Activated T-cell treated with anti-CD3 and anti-CD28 coated beads, Interleukin-2, amount 50 U/mL, for 4 hours (primary cell): ENCODE measurements around the gene IGFL4. TPM values are rescaled to one million over a fixed set of nuclear protein-coding genes. Genes with fewer than 3 reads are reported as not detected.
"Not testable (repeated sequence)": the region's sequence is repeated elsewhere in the genome, so short reads cannot be mapped to it uniquely, and the experiment has no call there.

Experiments
- ATAC-seq, 2 donors: fragments of 200-7000 bp; cut with Tn5 transposase; one replicate each; pipeline ENCODE4 v1.10.0; 2021
- DNase-seq: peaks from one replicate; pipeline ENCODE4 v3.0.0-alpha.2; 2020
- H3K27me3 Mint-ChIP-seq: one replicate; pipeline ENCODE4 v1.8.0; 2021; ENCODE audit warnings: low read depth, mixed read lengths
- H3K36me3 Mint-ChIP-seq: one replicate; pipeline ENCODE4 v1.8.0; 2022; ENCODE audit warnings: mixed read lengths; ENCODE audit not compliant: insufficient read depth
- H3K4me1 Mint-ChIP-seq: one replicate; pipeline ENCODE4 v1.8.0; 2021; ENCODE audit warnings: low read depth, mixed read lengths
- H3K4me3 Mint-ChIP-seq: one replicate; pipeline ENCODE4 v1.8.0; 2021; ENCODE audit warnings: mild to moderate bottlenecking, moderate library complexity, mixed read lengths
- H3K9me3 Mint-ChIP-seq: one replicate; pipeline ENCODE4 v1.8.0; 2021; ENCODE audit warnings: mixed read lengths
- total RNA-seq, 3 donors: library from RNA; stranded (reverse); gene quantifications; one replicate each; pipeline ENCODE4 v1.2.1, GENCODE V29; 2021

Gene IGFL4
- total RNA-seq: not detected

DNA sequence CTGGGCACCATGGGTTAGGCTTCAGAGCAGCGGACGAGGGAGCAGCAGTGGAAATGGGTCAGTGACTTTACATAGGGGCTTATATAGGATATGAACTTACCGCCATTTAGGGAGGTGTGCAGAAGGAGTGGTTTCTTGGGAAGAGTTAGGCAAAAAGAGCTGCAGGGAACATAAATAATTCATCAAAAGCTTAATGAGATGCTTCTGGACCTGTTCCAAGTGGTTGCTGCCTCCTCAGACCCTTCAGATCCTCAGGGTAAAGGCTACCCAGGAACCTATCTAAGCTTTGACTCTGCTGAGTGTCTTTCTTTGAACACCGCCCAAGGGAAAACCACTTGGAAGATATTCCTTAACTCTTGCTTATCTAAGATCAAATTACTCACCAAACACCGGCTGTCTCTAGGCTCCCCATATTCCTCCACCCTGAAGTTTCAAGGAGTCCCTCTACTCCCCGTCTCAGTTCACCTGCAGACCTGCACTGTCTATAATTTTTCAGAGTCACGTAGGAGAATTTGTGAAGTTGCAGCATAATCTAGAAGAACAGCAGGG is at the start of gene IGFL4:
TSS of gene IGFL4 (minus strand) at position 51 of the 549 bp plus-strand sequence. CDS start at position 11, 40 bp downstream.
- H3K36me3 Mint-ChIP-seq: no peaks in the 10 kb centered on the region
- peaks cover 53% of the 10 kb centered on the region for H3K27me3 Mint-ChIP-seq
- no peaks in the 10 kb centered on the region for H3K9me3 Mint-ChIP-seq
- no peak for ATAC-seq
- H3K4me1 Mint-ChIP-seq: no peaks in the 10 kb centered on the region
- no peak within 1 kb of the TSS for H3K4me3 Mint-ChIP-seq
- no peak for DNase-seq

DNA sequence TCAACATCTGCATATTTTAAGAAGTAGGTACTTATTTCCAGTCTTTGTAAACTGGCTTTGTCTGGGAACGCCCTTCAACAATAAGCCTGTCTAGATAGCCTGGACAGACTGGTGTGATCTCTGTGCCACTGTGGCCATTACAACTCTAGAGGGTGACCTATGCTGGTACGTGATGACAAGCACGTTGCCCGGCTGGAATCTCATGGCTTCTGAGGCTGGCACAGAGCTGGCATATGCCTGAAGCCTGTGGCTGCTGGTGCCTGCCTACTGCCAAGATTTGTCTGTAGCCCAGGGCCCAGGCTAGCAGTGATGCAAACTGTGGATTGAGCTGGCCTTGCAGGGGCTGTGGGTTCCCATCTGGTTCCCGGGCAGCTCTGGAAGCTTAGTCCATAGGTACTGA is 49.6 kb upstream of the IGFL4 start:
- peaks cover 33% of the 10 kb centered on the region for H3K27me3 Mint-ChIP-seq
- H3K36me3 Mint-ChIP-seq: no peaks in the 10 kb centered on the region
- H3K9me3 Mint-ChIP-seq: peaks cover 29% of the 10 kb centered on the region
- H3K4me3 Mint-ChIP-seq: no peak overlapping the region
- no peak for ATAC-seq
- no peak for DNase-seq
- H3K4me1 Mint-ChIP-seq: no peaks in the 10 kb centered on the region

DNA sequence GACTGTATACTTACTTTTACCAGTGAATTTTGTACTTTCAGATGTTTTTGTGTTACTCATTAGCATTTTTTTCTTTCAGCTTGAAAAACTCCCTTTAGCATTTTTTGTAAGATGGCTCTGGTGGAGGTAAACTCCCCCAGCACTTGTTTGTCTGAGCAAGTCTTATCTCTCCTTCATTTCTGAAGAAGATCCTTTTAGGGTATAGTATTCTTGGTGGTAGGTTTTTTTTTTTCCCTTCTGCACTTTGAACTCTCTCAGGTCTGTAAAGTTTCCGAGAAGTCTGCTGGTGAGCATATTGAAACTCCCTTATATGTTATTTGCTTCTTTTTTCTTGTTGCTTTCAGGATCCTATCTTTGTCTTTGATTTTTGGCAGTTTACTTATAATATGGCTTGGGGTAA is 48.6 kb upstream of the IGFL4 start:
- no peak for DNase-seq
- Mint-ChIP-seq H3K4me3 (no peak overlapping the region), H3K9me3 (peaks cover 36% of the 10 kb centered on the region), H3K36me3 (no peaks in the 10 kb centered on the region), H3K4me1 (no peaks in the 10 kb centered on the region), H3K27me3 (peaks cover 35% of the 10 kb centered on the region)
- ATAC-seq: no peak

DNA sequence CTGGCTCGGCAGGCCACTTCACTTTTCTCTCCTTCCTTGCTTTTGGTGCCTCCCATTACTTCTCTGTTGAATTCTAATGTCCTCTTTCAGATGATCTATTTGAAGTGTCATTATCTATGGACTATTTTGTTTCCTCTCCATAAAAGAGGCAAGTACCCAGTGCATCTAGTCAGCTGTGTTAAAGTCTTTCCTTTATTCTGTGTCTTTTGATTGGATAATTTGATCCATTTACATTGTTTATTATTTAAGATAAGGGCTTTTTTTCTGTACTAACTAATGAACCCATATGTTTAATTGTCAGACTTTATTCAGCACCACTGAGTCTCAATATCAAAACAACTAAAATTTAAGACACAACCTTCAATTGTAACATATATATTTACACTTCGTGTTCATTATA is 47.3 kb upstream of the IGFL4 start:
- DNase-seq (no peak), ATAC-seq (no peak)
- H3K36me3 Mint-ChIP-seq: no peaks in the 10 kb centered on the region
- H3K27me3 Mint-ChIP-seq: peaks cover 36% of the 10 kb centered on the region
- no peaks in the 10 kb centered on the region for H3K4me1 Mint-ChIP-seq
- no peak overlapping the region for H3K4me3 Mint-ChIP-seq
- H3K9me3 Mint-ChIP-seq: peaks cover 36% of the 10 kb centered on the region

DNA sequence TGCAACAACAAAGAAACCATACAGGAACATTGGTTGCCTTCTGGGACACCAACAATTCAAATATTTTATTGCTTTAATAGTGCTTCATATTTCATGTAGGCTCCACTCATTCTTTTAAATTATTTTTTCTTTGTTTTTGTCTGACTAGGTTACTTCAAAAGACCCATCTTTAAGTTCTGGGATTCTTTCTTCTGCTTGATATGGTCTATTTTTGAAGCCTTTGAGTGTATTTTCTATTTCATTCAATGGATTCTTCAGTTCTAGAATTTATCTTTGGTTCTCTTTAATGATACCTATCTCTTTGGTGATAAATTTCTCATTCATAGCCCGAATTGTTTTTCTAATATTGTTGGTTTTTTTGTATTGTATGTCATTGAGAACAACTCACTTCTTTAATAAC is 45.1 kb upstream of the IGFL4 start:
- no peak for DNase-seq
- peaks cover 36% of the 10 kb centered on the region for H3K9me3 Mint-ChIP-seq
- no peak overlapping the region for H3K4me3 Mint-ChIP-seq
- peaks cover 51% of the 10 kb centered on the region for H3K27me3 Mint-ChIP-seq
- no peak for ATAC-seq
- no peaks in the 10 kb centered on the region for H3K4me1 Mint-ChIP-seq
- H3K36me3 Mint-ChIP-seq: no peaks in the 10 kb centered on the region

DNA sequence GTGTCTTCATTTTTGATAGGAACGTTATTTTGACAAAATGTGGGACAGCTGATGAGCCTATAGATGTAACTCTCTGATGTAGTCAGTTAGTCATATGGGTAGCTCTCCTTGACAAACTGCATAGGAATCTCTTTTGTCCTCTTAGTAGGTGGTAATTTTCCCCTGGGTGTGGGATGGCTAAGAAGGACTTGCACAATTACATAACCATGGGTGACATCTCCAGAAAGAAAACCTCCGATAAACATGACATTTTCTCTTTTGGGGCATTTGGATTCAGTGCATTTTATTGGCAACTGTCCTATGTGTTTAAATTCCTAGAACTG is 41.9 kb upstream of the IGFL4 start:
- H3K4me3 Mint-ChIP-seq: no peak overlapping the region
- H3K27me3 Mint-ChIP-seq: peaks cover 60% of the 10 kb centered on the region
- H3K9me3 Mint-ChIP-seq: peaks cover 17% of the 10 kb centered on the region

DNA sequence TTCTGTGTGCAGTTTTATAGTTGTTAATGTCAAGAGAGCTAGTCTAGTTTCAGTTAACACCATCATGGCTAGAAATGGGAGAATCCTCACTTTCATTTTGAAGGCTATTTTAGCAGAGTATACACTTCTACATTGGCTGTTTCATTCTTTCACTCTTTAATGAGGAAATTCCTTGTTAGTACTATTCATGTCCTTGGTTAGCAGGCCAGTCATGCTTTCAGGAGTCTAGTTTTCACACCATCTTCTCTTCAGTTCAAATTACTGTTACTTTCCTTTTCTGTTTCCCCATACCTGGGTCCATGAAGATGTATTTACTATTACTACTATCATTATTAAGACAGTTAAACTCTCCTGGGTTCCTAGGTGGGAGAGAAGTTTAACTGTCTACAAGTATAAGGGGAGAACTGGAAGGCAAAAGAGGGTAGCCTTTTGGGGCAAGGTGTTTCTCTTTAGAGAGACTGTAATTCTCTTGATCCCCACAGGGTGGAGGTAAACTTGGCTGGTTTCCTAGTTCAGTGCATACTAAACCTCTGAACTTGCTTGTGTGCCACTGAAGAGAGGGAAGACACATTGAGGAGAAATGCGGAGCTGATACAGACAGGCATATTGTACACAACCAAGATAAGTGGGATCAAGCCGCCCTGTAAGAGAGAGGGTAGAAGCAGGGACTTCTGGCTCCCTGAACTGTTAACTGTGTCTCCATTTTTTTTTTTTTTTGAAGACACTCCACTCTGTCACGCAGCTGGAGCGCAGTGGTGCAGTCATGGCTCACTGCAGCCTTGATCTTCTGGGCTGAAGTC is 41.3 kb upstream of the IGFL4 start:
- Mint-ChIP-seq H3K27me3 (peaks cover 64% of the 10 kb centered on the region), H3K9me3 (peaks cover 17% of the 10 kb centered on the region), H3K36me3 (no peaks in the 10 kb centered on the region), H3K4me3 (no peak overlapping the region), H3K4me1 (peaks cover 3% of the 10 kb centered on the region)
- DNase-seq: no peak
- ATAC-seq: peak; percentile 58 to 68

More for the DNA sequence above, 41.9 kb upstream of the IGFL4 start:
- DNase-seq (no peak), ATAC-seq (no peak)
- Mint-ChIP-seq H3K4me1 (no peaks in the 10 kb centered on the region), H3K36me3 (no peaks in the 10 kb centered on the region)

DNA sequence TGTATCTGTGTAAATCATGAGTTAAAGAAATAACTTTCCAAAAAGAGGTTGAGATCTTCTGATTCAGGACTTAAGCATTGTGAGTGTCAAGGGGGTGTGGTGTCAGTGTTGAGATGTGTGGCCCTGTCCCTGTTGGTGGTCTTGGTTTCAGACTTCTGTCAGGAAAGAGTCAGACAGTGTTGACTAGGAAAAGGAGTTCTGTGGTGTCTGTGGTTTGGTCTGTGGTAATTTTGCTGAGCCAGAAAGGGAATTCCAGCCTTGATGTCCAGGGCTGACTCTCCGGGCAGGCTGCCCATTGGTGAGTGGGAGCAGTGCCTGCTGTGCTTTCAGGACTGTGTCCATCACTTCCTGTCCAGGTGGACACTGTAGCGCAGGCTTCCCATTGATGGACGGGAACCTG is 39.8 kb upstream of the IGFL4 start:
- H3K27me3 Mint-ChIP-seq: peaks cover 77% of the 10 kb centered on the region
- DNase-seq (no peak), ATAC-seq (no peak)
- H3K36me3 Mint-ChIP-seq: no peaks in the 10 kb centered on the region
- H3K9me3 Mint-ChIP-seq: peaks cover 9% of the 10 kb centered on the region
- H3K4me1 Mint-ChIP-seq: peaks cover 7% of the 10 kb centered on the region
- H3K4me3 Mint-ChIP-seq: no peak overlapping the region

DNA sequence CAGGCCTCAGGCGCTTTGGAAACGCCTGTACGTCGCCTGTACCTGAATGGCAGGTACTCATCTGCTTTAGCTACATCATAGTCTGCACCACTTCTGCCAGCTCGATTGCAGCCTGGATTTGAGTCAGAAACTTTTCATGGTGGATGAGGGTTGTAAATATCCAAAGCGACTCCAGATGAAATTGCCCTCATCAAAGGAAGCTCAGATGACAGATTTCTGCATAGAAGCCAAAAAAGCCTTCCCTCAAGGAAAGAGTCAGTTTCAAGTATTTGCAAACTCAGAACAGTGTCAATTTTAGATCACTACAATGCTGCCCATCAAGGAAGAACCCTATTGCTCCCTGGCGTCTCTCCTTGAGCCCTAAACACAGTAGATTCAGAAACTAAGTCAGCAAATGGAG is 38.8 kb upstream of the IGFL4 start:
- DNase-seq: no peak
- no peak for ATAC-seq
- no peaks in the 10 kb centered on the region for H3K36me3 Mint-ChIP-seq
- peaks cover under 1% of the 10 kb centered on the region for H3K9me3 Mint-ChIP-seq
- peaks cover 7% of the 10 kb centered on the region for H3K4me1 Mint-ChIP-seq
- no peak overlapping the region for H3K4me3 Mint-ChIP-seq
- H3K27me3 Mint-ChIP-seq: peaks cover 80% of the 10 kb centered on the region

DNA sequence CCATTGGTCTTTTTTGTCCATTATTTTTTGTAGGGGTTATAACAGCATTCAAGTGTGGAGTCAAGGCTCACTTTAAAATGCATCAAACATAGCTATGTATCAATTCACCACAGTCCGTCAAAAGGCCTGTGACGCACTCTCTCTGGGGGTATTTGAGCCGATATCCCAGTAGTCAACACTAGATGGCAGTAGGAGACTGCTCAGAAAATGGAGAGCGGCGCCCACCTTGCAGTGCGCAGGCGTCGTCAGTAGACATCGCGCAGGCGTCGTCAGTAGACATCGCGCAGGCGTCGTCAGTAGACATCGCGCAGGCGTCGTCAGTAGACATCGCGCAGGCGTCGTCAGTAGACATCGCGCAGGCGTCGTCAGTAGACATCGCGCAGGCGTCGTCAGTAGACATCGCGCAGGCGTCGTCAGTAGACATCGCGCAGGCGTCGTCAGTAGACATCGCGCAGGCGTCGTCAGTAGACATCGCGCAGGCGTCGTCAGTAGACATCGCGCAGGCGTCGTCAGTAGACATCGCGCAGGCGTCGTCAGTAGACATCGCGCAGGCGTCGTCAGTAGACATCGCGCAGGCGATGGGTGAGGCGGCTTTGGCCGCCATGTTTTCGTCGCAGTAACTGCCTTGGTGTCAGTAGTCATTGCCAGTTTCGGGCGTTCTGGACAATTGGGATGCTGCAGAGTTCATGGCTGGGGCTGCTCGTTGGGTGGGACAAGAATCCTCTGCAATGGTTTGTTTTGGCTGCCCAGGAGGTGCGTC is 38.0 kb upstream of the IGFL4 start:
- H3K4me1 Mint-ChIP-seq, H3K9me3 Mint-ChIP-seq, DNase-seq, H3K4me3 Mint-ChIP-seq, ATAC-seq, H3K36me3 Mint-ChIP-seq: not testable (repeated sequence)
- H3K27me3 Mint-ChIP-seq: peaks cover 78% of the 10 kb centered on the region

DNA sequence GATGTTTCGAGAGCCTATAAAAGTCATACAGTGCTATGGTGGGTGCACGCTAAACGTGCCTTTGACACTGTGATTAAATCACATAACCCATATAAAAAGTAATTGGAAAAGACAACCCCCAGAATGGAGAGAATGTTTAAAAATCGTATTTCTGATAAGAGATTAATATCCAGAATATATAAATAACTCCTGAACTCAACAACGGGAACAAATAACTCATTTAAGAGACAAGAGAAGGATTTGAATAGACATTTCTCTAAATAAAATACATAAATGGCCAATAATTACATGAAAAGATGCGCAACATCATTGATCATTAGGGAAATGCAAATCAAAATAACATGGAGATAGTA is 37.0 kb upstream of the IGFL4 start:
- DNase-seq: no peak
- Mint-ChIP-seq H3K4me3 (no peak overlapping the region), H3K27me3 (peaks cover 82% of the 10 kb centered on the region), H3K9me3 (no peaks in the 10 kb centered on the region), H3K4me1 (peaks cover 7% of the 10 kb centered on the region), H3K36me3 (no peaks in the 10 kb centered on the region)
- ATAC-seq: no peak

DNA sequence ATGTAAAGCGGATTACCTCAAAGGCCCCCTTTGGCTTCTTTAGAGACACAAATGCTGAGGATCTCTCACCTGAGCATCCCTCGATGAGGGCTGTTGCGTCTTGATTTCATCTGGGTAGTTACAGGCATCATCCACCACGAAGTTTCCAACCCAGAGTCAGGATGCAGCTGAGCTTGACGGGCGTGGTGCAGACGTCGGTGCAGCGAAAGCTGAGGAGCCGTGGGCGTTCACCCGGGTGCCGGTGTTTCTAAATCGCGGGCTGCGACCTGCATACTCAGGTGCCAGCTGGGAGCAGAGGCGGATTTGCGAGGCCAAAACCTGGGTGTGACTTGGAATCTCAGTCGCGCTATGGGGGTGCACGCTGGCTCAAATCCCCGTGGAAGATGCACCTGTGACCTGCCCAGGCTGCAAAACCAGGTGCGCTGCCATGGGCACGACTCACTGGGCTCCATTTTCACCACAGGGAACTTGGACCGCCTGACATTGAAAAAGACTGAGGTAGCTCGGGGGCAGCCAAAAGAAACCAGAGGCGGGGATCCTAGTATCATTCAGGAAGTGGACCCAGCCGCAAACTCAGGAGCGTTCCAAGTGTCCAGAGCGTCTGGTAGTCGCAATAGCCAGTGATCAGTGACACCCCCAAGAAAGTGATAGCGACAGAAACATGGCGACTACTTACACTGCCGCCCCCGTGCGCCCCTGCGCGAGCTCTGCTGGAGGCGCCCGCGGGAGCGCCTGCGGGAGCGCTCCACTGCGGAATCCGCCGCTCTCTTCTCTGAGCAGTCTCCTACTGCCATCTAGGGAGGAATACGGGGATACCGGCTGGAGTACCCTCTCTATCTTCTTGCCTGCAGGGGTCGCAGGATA is 36.4 kb upstream of the IGFL4 start:
- peak; percentile 48 to 54 for ATAC-seq
- H3K36me3 Mint-ChIP-seq: no peaks in the 10 kb centered on the region
- no peaks in the 10 kb centered on the region for H3K9me3 Mint-ChIP-seq
- peaks cover 84% of the 10 kb centered on the region for H3K27me3 Mint-ChIP-seq
- DNase-seq: no peak
- no peak overlapping the region for H3K4me3 Mint-ChIP-seq
- H3K4me1 Mint-ChIP-seq: peaks cover 7% of the 10 kb centered on the region

DNA sequence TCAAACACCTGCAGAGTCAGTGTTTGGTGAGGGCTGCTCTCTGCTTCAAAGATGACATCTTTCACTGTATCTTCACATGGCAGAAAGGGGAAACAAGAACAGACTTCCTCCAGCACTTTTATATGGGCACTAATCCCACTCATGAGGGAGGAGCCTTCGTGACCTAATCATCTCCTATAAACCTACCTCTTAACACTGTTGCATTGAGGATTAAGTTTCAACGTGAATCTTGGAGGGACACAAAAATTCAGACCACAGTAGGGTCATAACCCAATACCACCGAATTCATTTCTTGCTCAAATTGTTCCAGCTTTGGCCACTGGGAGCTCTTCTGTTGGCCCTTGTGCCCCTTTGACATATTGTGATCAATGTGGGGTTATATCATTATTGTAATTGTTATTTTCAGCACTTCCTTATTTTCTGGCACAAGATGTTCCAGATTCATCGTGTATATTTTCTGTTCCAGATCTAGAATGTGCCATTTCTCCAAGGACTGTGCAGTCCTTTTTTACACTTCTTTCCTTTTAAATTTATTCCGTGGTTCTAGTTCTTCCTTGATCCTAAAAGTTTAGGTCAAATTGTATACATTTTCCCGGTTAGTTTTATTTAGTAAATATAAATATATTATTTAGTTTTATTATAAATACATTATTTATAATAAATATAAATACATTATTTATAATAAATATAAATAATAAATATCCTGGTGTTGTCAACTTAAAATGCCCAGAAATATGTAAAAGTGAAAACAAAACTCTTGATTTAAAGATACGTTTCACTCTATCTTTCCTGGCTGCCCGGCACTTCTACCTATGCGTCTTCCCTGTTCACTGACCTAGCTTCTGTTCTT is 35.5 kb upstream of the IGFL4 start:
- Mint-ChIP-seq H3K4me3 (no peak overlapping the region), H3K27me3 (peaks cover 84% of the 10 kb centered on the region), H3K36me3 (no peaks in the 10 kb centered on the region), H3K9me3 (no peaks in the 10 kb centered on the region), H3K4me1 (peaks cover 7% of the 10 kb centered on the region)
- ATAC-seq: no peak
- no peak for DNase-seq
